Measurements from ENCODE around the gene TICAM1.
"Not testable (repeated sequence)": the region's sequence is repeated elsewhere in the genome, so short reads cannot be mapped to it uniquely, and the experiment has no call there.

TICAM1 gene

DNA sequence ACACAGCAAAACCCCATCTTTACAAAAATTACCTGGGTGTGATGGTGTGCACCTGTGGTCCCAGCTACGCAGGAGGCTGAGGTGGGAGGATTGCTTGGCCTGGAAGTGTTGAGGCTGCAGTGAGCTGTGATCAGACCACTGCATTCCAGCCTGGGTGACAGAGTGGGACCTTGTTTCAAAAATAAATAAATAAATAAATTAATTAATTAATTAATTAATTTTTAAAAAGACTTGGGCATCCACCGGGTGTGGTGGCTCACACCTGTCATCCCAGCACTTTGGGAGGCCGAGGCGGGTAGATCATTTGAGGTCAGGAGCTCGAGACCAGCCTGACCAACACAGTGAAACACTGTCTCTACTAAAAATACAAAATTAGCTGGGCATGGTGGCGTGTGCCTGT, 26.4 kb downstream of the TICAM1 start:
- DNase-seq (ENCODE audit: low spot score): not testable (repeated sequence)

DNA sequence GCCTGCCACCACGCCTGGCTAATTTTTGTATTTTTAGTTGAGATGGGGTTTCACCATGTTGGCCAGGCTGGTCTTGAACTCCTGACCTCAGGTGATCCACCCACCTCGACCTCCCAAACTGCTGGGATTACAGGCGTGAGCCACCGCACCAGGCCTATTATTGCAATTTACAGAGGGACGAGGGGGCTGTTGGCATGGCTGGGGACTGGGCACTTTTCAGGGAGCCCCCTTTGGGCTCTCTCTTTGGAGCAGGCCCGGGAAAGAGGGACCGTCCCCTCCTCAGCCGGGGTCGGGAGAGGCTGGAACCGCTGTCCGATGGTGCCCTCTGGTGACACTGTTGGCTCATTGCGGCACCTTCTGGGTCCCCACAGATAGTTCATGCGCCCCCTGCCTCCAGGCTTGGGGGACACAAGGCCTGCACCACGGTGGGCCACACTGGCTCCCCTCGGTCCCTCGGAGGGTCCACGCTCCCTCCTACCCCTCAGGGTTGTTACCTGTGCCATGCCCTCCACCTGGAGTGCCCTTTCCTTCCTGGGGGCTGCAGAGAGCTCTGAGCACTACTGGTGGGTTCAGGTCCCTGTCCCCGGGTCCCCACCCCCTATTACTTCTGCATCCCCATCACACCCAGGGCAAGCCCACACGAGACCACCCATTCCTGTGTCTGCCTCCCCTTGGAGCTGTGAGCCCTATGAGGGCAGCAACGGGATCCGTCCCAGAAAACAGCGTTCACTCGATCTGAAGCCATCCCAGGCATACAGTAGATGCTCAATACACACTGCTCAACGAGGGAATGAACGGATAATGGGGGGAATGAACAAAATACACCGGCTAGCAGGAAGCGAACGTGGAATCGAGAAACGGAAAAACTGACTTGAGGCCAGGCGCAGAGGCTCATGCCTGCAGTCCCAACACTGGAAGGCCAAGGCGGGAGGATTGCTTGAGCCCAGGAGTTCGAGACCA, 27.5 kb downstream of the TICAM1 start:
- DNase-seq (ENCODE audit: low spot score): peak; percentile 81

- DNase-seq (ENCODE audit: low spot score): no peak
These were observed 28.8 kb downstream of the TICAM1 start for GRCh38 chr19:4802711-4803110.

- no peak for DNase-seq (ENCODE audit: low spot score)
These were observed 30.4 kb downstream of the TICAM1 start for GRCh38 chr19:4801085-4801619.

DNA sequence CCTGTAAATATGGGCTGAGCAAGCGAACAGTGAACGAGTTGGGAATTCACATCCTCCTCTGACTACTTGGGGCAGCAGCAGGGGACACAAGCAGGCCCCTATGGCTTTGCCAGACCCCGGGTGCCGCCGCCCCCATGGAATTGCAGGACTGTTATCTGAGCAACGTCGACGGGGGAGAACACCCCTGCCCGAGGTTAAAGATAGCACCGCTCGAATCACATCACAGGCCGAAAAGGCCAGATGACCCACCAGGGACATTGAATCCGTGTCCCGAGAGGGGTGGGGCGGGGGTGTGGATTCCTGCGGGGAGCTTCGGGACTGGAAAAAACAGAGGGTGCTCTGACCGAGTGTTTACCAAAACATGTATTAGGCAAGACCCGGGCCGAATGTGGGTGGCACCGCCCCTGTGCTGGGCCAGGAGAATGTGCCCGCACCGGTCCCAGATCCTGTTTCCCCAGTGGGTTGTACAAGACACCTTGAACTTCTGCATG, 30.9 kb downstream of the TICAM1 start:
- no peak for DNase-seq (ENCODE audit: low spot score)

- DNase-seq (ENCODE audit: low spot score): no peak
These were observed 36.1 kb downstream of the TICAM1 start for GRCh38 chr19:4795400-4795799.

DNA sequence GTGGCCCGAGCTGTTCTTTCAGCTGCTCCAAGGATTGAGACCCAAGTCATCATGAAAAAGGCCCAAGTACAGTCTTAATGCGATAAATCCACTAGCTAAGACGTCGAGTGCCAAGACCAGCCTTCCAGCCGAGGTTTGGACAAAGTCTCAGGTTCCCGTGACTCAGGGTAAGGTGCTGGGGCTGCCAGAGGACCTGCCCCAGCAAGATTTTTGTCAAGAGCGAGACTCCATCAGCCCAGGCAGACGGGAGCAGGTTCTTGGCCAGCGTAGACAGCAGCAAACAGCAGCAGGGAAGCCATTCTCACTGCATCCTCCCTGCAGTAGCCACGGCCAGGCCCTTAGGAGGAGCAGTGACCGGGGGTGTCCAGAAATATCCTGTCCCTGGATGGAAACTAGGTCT, 36.5 kb downstream of the TICAM1 start:
- no peak for DNase-seq (ENCODE audit: low spot score)

DNA sequence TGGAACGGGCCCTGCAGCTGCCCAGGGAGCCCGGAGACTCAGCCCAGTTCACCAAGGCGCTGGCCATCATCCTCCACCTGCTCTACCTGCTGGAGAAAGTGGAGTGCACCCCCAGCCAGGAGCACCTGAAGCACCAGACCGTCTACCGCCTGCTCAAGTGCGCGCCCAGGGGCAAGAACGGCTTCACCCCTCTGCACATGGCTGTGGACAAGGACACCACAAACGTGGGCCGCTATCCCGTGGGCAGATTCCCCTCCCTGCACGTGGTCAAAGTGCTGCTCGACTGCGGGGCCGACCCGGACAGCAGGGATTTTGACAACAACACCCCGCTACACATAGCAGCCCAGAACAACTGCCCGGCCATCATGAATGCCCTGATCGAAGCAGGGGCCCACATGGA, 38.2 kb downstream of the TICAM1 start:
- not testable (repeated sequence) for DNase-seq (ENCODE audit: low spot score)

DNA sequence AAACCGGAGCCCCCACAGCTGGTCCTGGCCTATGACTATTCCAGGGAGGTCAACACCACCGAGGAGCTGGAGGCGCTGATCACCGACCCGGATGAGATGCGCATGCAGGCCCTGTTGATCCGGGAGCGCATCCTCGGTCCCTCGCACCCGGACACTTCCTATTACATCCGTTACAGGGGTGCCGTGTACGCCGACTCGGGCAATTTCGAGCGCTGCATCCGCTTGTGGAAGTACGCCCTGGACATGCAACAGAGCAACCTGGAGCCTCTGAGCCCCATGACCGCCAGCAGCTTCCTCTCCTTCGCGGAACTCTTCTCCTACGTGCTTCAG, 38.7 kb downstream of the TICAM1 start:
- not testable (repeated sequence) for DNase-seq (ENCODE audit: low spot score)

- not testable (repeated sequence) for DNase-seq (ENCODE audit: low spot score)
These were observed 39.3 kb downstream of the TICAM1 start for GRCh38 chr19:4792019-4792865.

DNA sequence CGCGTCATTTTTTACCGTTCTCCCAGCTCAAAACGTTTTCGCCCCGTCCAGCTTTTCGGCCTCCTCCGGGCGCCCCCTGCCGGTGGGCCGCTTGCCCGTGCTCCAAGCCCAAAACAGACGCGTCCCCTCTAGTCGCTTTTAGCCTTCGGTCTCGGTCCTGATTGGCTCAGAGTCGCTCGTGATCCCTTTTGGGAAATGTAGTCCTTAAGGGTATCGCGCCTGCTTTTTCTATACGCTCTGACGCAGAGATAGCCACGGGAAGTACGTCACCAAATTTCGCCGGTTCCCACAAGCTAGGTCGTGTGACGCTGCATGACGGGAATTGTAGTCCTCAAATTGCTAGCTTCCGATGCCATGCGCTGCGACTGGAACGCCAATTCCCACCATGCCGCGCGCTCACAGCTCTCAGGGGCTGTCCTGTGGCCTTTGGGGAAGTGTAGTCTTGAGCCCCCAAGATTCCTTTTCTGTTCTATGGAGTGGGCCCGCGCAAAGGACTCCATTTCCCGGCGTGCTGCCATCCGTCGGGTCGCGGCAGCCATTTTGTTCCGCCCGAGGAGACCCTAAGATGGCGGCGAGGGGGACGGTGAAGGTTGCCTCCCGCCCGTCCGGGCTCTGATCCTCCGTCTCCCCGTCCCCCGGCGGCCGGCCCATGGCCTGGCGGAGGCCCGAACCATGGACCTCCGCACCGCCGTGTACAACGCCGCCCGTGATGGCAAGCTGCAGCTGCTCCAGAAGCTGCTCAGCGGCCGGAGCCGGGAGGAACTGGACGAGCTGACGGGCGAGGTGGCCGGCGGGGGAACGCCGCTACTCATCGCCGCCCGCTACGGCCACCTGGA, 40.1 kb downstream of the TICAM1 start, which contains the start of gene FEM1A:
FEM1A (plus strand) TSS at position 552 of the 836 bp plus-strand sequence; CDS start at position 673, 121 bp downstream.
- peak; percentile 96 for DNase-seq (ENCODE audit: low spot score)

- DNase-seq (ENCODE audit: low spot score): not testable (repeated sequence)
These were observed 45.0 kb downstream of the TICAM1 start for GRCh38 chr19:4786412-4787016.

DNA sequence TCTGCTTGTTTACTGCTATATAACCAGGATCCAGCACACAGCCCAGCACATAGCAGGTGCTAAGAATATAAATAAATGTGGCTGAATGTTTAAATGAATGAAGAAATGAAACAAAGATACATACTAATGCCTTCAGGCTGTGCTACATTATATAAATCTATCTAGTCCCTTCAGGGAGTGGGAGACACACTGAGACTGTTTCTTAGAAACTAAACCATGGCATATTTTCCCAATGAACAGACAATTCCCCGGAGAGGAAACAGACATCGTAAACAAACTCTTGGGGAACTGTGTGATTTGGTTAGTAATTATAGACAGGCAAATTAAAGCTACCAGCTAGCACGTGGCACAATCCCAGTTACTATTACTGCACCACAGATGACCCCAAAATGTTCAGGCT, 49.7 kb downstream of the TICAM1 start:
- DNase-seq (ENCODE audit: low spot score): no peak

GRCh38 chr19:4780860-4781259, 50.7 kb downstream of the TICAM1 start:
- DNase-seq (ENCODE audit: low spot score): no peak

DNA sequence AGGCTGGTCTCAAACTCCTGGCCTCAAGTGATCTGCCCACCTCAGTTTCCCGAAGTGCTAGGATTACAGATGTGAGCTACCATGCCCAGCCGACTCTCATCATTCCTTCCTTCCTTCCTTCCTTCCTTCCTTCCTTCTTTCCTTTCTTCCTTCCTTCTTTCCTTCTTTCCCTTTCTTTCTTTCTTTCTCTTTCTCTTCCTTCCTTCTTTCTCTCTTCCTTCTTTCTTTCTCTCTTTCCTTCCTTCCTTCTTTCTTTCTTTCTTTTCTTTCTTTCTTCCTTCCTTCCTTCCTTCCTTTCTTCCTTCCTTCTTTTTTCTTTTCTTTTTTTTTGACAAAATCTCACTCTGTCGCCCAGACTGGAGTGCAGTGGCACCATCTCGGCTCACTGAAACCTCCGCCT, 53.4 kb downstream of the TICAM1 start:
- DNase-seq (ENCODE audit: low spot score): not testable (repeated sequence)

DNA sequence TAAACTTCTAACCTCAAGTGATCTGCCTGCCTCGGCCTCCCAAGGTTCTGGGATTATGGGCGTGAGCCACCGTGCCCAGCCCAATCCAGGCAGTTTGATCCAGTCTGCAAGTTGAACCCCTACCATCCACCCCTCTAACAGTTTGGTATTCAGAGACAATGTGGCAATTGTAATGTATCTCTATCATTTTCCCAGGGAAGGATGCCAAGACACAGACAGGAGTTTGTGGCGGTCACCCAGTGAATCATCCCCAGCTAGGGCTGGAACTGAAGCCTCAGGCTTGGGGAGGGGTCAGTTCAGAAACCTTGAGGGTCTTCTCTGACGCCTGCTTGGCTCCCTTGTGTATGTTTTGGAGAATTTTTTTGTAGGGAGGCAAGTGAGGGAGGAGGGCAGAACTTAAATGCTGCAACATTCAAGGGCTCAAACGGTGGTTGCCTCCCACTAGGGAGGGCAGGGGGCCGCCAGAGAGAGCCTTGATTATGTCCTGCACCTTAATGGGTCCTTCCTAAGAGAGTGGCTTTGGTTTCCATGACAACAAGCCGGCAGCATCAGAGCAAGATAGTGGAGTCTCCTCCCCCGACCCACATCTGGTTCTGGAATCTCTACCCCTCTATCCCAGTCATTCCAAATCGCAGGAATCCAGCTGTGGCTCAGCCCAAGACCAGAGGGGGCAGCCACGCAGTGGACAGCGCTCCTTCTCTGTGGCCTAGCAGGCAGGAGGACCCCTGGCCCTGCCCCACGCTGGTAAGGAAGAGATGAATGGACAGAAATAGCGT, 54.9 kb downstream of the TICAM1 start:
- no peak for DNase-seq (ENCODE audit: low spot score)

GRCh38 chr19:4775627-4776152, 55.8 kb downstream of the TICAM1 start:
- no peak for DNase-seq (ENCODE audit: low spot score)

DNA sequence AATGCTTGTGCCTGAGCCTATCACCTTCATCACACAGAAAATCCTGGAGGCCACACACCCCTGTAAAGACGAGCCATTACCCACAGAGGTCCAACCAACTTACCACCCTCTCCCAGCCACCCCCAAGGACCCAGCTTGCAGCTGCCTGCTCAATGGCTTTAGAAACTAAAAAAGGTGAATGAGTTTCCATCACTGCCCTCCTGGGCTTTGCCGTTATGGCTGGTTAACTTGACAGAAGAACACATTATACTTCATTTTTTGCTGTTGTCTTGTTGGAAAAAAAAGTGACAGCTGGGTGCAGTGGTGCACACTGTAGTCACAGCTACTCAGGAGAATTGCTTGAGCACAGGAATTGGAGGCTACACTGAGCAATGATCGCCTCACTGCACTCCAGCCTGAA, 57.4 kb downstream of the TICAM1 start:
- no peak for DNase-seq (ENCODE audit: low spot score)

DNA sequence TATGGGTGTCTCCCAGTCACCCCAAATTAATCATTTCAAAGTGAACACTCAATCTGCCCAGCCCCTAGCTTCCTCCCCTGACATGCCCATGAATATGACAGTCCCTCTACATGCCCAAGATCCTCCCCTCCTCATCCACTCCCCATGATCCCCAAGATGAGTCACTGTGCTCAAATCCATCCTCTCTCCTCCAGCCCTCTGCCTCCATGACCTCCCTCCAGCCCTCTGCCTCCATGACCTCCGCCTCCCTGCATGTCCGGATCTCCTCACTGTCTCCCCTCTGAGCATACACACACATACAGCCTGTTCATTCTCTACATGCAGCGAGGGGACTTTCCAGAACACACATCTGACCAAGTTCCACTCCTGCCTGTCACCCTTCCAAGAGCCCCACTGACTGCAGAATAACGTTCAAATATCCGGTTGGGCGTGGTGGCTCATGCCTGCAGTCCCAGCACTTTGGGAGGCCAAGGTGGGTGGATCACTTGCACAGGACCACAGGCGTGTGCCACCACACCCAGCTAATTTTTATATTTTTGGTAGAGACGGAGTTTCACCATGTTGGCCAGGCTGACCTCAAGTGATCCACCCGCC, 58.4 kb downstream of the TICAM1 start:
- DNase-seq (ENCODE audit: low spot score): no peak

DNA sequence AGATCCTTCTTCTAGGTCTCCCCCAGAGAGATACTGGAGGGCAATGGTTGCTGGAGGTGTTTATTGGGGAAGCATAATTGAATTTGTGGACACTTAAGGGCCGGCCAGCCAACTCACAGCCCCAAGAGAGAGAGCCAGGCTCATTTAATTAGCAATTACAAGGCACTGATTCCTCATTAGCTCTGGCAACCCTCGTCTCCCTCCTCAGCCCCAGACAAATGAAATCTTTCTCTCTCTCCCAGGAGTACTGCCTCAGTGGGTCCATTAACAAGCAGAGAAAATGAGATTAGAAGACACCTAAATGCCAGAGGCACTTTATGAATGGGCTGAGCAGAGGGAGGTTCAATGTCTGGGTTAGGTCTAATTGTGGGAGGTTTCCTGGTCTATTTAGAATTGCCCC, 58.9 kb downstream of the TICAM1 start:
- DNase-seq (ENCODE audit: low spot score): no peak

Data from germinal center (tissue), 1 donor.